T-helper 22 cell (primary cell): ENCODE measurements around the gene GPR50.

Experiments used
- DNase-seq: peaks from one replicate; pipeline ENCODE4 v3.0.0-alpha.2; 2020; ENCODE audit warnings: low read depth

Gene GPR50

DNA sequence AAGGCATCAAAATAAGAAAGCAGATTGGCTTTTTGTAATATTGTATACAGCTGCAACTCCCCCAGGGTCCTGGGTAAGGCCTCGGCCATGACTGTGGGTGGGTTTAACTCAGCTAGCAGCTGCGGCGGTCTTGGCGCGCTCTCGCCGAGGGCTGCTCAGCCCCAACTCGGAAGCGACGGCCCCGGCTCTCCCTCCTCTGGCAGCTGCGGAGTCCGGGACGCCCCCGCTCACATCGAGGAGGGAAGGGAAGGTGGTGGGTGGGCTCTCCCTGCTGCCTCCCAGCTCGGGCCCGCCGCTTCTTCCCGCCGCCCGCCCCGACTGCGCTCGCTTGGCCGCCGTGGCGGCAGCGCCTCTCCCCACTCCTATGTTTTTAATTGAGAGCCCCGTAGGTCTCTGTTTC lies 51.2 kb downstream of the GPR50 start:
- DNase-seq = no peak

- no peak for DNase-seq
These were observed 52.6 kb downstream of the GPR50 start for GRCh38 chrX:151228935-151229334.
